SHP77 (cell line): ENCODE results near the gene TRMT11.
A peak's percentile ranks its signal among the peaks of the same experiment; 100 is the strongest.
"Not testable (repeated sequence)": the region's sequence is repeated elsewhere in the genome, so short reads cannot be mapped to it uniquely, and the experiment has no call there.

Experiments
- DNase-seq, 2 experiments: peaks; one replicate each; lab custom pipeline; 2025; lab: John Stamatoyannopoulos, UW

TRMT11 gene

GRCh38 chr6:125956506-125957390 lies 29.6 kb upstream of the TRMT11 start, which contains the start of gene HINT3:
TSS of gene HINT3 (plus strand) at chr6:125956770. CDS start at chr6:125956978, 208 bp downstream.
- DNase-seq, result peak; percentile 96 to 97

DNA sequence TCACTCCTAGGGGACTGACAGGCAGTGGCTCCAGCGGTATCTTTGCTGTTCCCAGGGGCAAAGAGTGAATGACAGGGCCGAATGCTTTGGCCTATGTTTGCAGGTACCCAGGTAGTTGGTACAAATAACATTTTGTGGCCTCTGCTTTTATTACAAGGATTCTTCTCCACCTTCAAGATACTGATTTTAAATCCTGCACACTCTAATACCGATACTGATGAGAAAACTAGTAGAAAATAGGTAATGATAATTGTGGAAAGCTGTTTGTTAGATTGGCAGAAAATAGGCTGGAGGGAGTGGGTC lies 29.0 kb upstream of the TRMT11 start:
- no peak for DNase-seq

DNA sequence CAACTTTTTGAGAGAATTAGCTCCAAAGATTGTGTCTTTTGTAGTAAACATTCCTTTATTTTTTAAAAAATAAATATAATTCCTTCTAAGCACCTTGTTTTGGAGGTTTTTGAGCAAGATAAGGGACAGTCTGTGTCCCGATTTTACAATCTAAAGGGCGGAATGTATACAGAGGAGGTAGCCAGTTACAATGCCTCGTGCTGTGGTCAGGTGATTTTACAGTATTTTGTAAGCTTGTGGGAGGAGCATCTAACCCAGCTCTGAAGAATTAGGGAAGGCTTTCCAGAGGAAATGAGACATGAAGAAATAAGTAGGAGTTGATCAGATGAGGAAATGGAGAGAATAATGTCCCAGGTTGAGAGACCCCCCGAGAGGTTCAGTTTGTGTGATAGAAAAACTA lies 28.5 kb upstream of the TRMT11 start:
- DNase-seq, result peak in 1 of 2 experiments; percentile 11

DNA sequence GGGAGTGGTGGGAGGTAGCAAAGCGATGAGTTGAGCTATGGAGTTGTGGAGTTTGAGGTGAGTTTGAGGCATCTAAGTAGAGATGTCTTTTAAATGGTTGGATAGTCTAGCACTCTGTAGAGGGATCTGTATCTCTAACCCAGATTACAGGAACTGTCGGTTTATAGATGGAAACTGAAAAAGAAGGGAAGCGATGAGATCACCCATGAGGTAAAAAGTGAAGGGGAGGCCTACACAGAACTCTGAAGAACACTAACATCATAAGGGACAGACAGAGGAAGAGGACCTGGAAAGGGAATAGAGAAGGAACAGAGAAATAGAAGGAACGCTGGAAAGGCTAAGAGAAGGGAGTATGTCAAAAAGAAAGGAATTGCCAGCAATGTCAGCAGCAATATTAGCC lies 27.3 kb upstream of the TRMT11 start:
- DNase-seq, result no peak

DNA sequence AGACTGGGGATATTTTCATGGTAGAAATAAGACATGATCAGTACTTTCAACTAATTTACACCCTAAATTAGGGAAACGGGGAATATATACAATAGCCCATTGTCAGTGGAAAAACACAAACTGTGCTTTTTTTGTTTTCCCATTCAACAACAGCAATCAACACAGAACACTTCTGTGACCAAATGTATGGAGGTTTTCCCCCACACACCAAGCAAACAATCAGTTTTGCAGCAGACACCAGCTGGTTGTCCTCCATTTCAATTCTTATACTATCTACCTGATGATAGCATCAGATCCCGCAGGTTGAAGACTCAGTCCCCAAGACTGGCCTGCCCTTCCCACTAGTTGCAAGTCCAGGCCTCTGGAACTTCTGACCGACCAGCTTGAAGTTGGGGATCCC lies 25.2 kb upstream of the TRMT11 start:
- no peak for DNase-seq

DNA sequence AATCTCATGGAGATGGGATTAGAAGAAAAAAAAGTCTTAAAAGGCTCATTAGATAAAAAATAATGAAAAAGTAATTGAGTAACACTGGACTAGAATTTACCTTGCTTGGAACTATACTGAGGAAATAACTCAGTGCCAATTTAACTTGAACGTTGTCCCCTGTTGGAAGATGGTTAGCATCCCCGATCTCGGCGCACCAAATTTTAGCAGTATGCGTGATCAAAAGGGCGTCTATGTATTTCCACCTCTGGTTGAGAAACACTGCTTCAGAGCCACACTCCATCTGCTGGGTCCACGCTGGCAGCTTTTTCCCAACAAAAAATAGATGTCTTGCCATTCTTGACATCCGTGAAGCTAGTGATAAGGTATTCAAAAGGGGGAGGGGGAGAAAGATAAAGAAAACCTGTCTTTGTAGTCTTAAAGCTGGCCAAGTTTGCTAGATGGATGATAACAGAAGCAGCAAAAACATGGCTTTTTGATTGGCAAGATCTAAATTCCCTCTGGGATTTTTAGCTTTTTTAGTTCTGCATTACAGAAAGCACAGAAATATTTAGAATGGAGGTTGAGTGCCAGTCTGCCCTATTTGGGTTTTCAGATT lies 23.3 kb upstream of the TRMT11 start:
- DNase-seq, result no peak

GRCh38 chr6:125963817-125964216 lies 22.5 kb upstream of the TRMT11 start:
- no peak for DNase-seq

- no peak for DNase-seq
These were observed 19.8 kb upstream of the TRMT11 start for GRCh38 chr6:125966569-125966968.

GRCh38 chr6:125968493-125968892 lies 17.8 kb upstream of the TRMT11 start:
- DNase-seq, result no peak

DNA sequence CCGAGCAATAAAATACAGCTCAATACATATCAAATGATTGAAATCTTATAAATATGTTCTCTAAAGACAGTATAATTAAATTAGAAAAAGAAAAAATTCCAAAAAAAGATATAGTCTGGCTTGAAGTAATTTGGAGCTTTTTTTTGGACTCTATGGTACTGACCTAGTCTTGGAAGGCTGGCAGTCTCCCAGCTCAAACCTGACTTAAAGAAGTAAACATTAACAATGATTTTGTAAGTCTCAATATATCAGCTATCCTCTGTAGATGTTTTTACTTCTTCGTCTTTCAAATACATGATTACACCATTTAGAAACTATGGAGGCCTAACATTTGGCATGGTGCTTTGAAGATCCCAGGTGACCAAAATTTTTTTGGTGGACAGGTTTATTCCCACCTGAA lies 15.6 kb upstream of the TRMT11 start:
- DNase-seq, result no peak

- not testable (repeated sequence) for DNase-seq
These were observed 13.9 kb upstream of the TRMT11 start for GRCh38 chr6:125972478-125972877.

DNA sequence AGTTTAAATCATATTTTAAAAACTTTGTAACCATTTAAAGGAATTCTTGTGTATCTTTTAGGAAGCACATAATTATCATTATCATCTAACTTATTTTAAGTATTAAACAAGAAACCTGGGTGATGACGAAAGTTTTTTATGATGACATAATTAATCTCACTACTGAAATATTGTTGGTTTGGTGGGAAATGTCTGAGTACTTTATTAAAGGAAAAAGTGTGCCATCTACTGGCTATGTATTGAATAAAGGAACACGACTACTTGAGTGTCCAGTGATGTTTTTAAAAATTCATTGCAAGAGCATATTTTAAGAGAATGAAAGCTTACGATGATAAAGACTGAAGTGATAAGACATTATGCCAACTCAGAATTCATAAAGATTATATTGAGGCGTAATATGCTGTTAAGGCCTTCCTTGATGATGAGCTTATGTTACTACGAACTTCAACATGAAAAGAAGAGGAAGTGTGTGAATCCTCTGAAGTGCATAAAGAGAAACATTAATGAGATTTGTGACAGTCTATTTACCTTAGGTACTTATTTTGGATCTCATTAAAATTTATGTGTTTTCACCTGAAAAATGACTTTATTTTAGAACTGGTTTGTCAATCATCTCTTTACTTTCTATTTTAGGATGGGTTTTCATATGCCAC lies 12.0 kb upstream of the TRMT11 start:
- DNase-seq, result peak; percentile 32 to 49

DNA sequence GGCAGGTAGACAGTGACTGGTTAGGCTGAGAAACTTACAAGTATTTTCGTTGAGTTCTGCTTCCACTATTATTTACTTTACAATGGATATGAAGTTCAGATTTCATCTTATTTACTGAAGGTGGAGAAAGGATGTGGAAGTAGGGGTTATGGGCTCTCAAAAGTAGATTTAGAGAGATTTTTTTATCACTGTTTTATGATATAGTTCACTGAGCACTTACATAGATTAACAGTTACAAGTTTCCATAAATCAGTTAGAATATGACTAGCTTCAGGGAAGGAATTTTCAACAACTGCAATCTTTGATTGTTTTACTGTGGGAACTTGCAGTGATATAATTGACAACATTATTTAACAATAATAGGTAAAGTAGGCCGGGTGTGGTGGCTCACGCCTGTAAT lies 7.2 kb upstream of the TRMT11 start:
- DNase-seq, result no peak

DNA sequence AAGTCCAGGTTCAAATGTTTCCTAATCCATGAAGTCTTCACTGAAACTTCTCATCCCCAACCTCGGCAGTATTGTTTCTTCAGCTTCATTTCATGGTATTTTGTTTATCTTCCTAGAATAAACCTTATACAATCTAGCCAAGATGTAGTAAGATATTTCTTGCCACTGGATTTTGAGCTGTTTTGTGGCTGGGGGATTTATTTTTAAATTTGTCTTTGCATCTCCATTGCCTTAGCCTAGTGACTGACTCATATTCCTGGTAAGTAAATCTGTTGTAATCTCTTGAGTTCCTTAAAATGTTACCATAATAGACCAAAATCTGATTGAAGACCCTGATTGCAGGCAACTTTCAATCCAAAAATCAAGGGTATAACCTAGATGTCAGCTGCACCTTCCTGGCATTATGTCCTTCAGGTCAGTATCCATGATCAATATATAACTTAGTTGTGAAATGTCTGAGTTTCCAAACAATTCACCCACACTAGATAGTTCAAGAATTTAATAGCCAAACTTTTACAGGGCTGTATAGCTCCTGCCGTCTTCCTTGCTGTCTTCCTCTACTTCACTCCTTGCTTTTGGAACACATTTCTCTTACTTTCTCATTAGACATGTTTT lies 4.7 kb upstream of the TRMT11 start:
- no peak for DNase-seq

DNA sequence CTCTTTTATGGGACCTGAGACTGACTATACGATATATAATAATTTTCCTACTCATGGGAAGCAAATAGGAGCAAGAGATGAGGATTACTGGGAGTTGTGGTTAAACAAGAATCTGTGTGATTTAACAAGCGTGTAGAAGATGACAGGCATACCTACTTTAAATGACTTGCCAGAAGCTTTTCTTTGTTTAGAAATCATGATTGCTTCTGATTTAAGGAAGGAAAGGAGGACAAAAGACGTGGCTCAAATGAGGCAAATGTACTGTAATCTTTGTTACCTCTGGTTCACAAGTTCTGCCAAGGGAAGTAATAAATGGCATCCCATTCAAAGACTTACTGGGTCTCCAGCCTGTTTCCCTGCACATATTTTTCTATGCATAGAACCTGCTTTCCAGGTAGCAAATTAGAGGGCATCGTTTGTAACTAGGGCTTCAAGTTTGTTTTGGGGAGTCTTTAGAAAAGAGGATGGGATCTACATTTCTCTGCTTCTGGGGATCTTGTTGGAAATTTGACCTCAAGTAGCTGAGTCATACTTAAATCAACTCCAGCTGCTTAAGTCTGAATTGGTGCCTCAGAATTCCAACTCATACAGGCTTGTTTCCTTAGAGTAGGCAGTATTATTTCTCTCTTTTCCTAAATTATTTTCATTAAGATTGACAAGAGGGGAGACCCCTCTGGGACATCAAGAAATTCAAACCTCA lies 2.9 kb upstream of the TRMT11 start:
- DNase-seq, result no peak

DNA sequence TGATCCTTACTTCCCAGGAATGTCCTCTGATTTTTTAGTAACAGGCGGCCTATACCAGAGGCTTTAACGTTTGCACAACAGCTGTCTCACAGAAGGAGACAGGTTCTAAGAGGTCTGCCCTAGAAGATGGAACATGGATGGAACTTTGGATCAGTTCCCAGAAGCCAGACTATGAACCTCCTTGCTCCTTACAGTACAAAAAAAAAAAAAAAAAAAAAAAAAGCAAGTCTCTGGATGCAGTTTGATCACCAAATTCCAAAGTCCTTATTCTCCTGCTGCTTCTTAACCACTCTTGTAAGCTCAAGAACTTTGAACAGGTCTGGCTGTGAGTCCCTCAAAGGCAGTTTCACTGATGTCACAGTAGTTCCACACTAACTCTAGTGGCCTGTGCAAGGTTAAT lies 2.0 kb upstream of the TRMT11 start:
- DNase-seq, result no peak

DNA sequence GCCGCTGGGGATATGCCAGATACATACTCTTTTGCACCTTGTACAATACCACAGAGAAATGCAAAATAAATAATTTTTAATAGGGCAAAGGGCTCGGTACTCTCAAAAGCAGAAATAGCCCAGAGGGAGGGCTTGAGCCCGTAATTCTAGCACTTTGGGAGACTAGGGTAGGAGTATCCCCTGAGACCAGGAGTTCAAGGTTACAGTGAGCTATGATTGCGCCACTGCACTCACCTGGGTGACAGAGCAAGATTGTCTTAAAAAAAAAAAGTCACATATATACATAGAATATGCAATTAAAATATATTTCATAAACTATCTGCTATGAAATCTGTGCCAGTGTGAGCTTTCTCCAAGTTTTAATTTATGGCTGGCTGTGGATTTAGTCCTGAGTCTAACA lies 818 bp upstream of the TRMT11 start:
- DNase-seq, result no peak

- no peak for DNase-seq
These were observed 400 bp upstream of the TRMT11 start for GRCh38 chr6:125985979-125986300.

DNA sequence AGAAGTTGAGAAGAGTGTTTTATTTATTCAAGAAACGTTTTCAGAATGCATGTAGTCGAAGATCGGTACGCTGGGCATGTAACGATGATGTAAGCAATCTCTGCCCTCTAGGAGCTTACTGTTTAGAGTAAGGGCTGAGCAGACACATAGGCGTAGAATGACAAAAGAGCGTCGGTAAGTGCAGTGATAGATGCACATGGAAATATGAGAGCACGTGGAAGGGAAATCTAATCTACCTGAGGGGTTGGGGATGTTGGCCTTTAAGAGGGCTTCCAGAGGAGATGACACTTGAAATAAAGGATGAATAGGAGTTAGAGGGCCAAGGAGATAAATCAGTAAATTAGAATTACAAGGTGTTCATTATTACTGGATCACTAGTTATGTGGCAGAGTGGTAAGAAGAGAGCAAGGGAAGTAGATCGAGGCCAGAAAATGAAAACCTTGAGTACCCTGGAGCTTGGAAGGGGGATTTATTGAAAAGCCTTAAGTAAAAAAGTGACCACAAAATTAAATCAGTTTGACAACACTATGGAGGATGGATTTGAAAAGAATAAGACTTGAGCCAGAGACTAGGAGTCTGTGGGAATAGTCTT lies 782 bp downstream of the TRMT11 start:
- DNase-seq, result peak in 1 of 2 experiments; percentile 29

- no peak for DNase-seq
These were observed 1.9 kb downstream of the TRMT11 start for GRCh38 chr6:125988280-125988679.

- no peak for DNase-seq
These were observed 3.3 kb downstream of the TRMT11 start for GRCh38 chr6:125989631-125990030.

DNA sequence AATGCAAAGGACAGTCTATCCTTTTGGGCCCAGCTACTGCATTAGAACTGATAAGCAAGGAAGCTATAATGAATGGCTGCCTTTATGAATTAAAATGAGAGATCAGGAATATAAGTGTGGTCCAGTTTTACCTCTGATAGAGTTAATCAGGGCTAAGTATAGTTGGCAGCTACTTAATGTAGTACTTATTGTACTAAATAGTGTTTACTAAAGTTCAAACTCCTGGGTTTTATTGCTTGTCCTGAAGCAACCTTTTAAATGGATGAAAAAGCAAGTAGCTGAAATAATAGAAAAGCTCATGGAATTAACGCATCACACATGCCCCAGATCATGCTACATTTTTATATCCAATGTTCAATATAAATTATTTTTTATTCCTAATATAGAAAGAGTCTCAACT lies 5.3 kb downstream of the TRMT11 start:
- no peak for DNase-seq
